Stimulated activated naive CD4-positive, alpha-beta T cell (primary cell): ENCODE results near the gene RIMKLB.
A peak's percentile ranks its signal among the peaks of the same experiment; 100 is the strongest.
"Not testable (repeated sequence)": the region's sequence is repeated elsewhere in the genome, so short reads cannot be mapped to it uniquely, and the experiment has no call there.

ENCODE experiments used
- DNase-seq, 6 experiments: peaks; one replicate each; lab custom pipeline; 2025; lab: John Stamatoyannopoulos, UW

The RIMKLB gene

GRCh38 chr12:8773461-8773860 is 75.7 kb downstream of the RIMKLB start:
- DNase-seq = no peak

GRCh38 chr12:8779281-8779680 is 81.5 kb downstream of the RIMKLB start:
- DNase-seq = no peak

DNA sequence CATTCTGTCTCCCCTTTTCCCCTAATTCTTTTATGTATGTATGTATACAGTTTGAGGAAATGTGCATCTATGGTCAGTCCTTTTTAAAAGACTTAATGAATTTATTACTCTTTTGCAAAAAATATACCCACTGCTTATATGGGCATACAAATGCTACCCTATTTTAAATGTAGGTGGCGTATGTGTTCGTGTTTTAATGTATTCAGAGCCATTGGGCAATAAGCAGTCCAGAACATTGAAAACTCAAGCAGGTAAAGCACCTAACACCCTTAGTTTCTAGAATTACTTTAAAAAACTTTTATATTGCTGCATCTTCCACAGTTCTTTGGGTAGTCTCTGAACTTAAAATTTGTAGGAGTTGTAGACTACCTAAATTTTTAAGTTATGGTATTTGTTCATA is 82.1 kb downstream of the RIMKLB start:
- DNase-seq = no peak

GRCh38 chr12:8780389-8780788 is 82.6 kb downstream of the RIMKLB start:
- DNase-seq = peak in 2 of 6 experiments; percentile 4 to 12

- no peak for DNase-seq
These were observed 83.8 kb downstream of the RIMKLB start for GRCh38 chr12:8781381-8782127.

DNA sequence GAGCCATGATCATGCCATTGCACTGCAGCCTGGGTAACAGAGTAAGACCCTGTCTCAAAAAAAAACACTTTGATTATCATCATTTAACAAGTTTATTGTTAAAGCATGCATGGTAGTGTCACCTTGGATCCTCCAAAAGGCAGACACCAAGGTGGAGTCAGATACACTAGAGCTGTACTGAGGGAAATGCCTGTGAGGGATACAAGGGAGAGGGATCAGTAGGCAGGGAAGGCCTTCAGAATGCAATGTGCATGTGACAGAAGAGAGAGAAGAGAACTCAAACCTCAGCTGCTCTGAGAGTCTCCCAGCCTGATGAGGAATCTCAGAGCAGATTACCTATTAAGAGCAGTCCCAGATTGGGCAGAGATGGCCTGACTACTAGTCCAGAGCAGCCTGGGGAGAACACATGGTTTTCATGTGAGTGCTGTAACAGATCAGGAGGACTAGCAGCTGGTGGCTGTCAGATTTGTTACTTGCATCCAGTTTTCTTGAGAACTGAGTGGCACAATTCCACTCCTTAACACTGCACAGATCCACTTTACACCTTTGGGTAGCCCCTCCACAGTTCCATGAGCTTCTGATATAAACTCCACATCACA is 86.6 kb downstream of the RIMKLB start:
- no peak for DNase-seq

GRCh38 chr12:8785499-8785898 is 87.7 kb downstream of the RIMKLB start:
- DNase-seq = no peak

- not testable (repeated sequence) for DNase-seq
These were observed 89.4 kb downstream of the RIMKLB start for GRCh38 chr12:8787206-8787605.

DNA sequence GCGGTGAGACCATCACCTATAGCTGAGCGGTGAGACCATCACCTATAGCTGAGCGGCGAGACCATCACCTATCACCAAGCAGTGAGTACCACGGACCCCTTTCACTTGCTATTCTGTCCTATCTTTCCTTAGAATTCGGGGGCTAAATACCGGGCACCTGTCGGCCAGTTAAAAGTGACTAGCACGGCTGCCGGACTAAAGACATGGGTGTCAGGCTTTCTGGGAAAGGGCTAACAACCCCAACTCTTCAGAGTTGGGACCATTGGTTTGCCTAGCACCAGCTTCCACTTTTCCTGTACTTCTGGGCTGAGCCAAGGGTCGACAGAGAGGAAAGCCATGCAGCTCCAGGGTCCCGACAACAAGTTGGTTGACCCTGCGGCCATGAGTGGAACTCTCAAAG is 90.9 kb downstream of the RIMKLB start:
- not testable (repeated sequence) for DNase-seq

- not testable (repeated sequence) for DNase-seq
These were observed 91.7 kb downstream of the RIMKLB start for GRCh38 chr12:8789341-8790013.

DNA sequence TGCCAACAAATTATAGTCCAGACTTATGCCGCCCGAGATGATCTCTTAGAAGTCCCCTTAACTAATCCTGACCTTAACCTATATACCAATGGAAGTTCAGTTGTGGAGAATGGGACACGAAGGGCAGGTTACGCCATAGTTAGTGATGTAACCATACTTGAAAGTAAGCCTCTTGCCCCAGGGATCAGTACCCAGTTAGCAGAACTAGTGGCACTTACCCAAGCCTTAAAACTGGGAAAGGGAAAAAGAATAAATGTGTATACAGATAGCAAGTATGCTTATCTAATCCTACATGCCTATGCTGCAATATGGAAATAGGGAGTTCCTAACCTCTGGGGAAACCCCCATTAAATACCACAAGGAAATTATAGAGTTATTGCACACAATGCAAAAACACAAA is 95.4 kb downstream of the RIMKLB start:
- DNase-seq = not testable (repeated sequence)

GRCh38 chr12:8794611-8795010 is 96.8 kb downstream of the RIMKLB start:
- not testable (repeated sequence) for DNase-seq

DNA sequence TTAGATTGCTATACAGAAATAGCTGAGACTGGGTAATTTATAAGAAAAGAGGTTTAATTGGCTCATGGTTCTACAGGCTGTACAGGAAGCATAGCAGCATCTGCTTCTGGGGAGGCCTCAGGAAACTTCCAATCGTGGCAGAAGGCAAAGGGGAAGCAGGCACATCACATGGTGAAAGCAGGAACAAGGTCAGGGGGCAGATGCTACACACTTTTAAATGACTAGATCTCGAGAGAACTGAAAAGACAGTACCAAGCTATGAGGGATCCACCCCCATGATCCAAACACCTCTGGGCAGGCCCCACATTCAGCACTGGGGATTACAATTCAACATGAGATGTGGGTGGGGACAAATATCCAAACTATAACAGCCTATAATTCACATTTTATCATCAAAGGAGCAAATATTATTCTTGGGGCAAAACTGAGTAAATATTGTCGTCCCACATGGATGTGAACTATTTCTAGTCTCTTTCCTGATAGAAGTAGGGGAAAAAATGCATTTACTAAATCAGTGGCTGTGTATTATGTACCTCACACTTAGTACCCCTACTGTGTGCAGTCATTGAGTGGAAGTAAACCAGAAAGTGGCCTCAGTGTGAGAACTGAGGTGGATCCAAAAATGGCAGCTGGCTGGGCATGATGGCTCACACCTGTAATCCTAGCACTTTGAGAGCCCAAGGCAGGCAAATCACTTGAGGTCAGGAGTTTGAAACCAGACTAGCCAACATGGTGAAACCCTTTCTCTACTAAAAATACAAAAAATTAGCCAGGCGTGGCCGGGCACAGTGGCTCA is 99.2 kb downstream of the RIMKLB start:
- no peak for DNase-seq

- DNase-seq = not testable (repeated sequence)
These were observed 103.4 kb downstream of the RIMKLB start for GRCh38 chr12:8801213-8801612.

- DNase-seq = not testable (repeated sequence)
These were observed 107.0 kb downstream of the RIMKLB start for GRCh38 chr12:8804833-8805232.

DNA sequence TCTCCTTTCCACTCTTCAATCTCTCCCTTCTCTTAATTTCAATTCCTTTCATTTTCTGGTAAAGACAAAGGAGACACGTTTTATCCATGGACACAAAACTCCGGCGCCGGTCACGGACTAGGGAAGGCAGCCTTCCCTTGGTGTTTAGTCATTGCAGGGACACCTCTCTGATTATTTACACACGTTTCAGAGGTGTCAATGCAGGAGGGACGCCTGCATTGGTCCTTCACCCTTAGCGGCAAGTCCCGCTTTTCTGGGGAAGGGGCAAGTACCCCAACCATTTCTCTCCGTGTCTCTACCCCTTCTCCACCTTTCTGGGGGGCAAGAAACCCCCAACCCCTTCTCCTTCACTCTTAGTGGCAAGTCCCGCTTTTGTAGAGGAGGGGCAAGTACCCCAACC is 107.7 kb downstream of the RIMKLB start:
- DNase-seq = not testable (repeated sequence)

DNA sequence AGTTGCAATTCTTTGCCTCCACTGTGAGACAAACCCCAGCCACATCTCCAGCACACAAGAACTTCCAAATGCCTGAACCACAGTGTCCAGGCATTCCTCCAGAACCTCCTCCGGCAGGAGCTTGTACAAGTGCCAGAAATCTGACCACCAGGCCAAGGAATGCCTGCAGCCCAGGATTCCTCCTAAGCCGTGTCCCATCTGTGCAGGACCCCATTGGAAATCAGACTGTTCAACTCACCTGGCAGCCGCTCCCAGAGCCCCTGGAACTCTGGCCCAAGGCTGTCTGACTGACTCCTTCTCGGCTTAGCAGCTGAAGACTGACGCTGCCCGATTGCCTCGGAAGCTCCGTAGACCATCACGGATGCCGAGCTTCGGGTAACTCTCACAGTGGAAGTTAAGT is 109.3 kb downstream of the RIMKLB start:
- not testable (repeated sequence) for DNase-seq

DNA sequence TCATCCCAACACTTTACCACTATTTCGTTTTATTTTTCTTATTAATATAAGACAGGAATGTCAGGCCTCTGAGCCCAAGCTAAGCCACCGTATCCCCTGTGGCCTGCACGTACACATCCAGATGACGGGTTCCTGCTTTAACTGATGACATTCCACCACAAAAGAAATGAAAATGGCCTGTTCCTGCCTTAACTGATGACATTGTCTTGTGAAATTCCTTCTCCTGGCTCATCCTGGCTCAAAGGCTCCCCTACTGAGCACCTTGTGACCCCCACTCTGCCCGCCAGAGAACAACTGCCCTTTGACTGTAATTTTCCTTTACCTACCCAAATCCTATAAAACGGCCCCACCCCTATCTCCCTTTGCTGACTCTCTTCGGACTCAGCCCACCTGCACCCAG is 112.3 kb downstream of the RIMKLB start:
- DNase-seq = not testable (repeated sequence)

- no peak for DNase-seq
These were observed 116.0 kb downstream of the RIMKLB start for GRCh38 chr12:8813572-8814357.

- DNase-seq = no peak
These were observed 118.8 kb downstream of the RIMKLB start for GRCh38 chr12:8816448-8817050.

DNA sequence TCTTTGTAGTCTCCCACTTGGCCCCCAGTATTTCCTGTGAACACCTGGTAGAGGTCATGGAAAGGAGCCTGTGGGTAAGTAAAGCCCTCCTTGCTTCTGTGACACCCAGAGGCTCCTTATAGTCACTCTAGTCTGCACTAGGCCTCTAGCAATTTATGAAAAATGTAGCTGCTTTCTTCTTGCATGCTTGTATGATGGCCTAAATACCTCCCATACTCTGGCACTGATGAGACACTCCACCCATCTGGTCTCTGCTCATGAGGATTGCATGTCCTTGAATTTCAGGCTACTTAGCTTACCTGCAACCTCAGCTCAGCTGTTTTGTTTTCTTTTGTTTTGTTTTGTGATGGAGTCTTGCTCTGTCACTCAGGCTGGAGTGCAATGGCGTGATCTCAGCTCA is 120.1 kb downstream of the RIMKLB start:
- DNase-seq = no peak
